Urinary bladder (tissue), 4 donors: Measurements from ENCODE around the gene PIP5K1B. TPM values are rescaled to one million over a fixed set of nuclear protein-coding genes. Genes with fewer than 3 reads are reported as not detected.

Source experiments
- DNase-seq: peaks from one replicate; pipeline ENCODE4 v3.0.0-alpha.2; 2015; ENCODE audit errors: extremely low spot score
- H3K27ac ChIP-seq: one replicate; pipeline ENCODE4 v1.5.1; 2013; ENCODE audit warnings: low read depth, mild to moderate bottlenecking, moderate library complexity
- H3K36me3 ChIP-seq: one replicate; pipeline ENCODE4 v1.6.1; 2013; ENCODE audit warnings: mild to moderate bottlenecking, moderate library complexity; ENCODE audit not compliant: insufficient read depth
- H3K4me1 ChIP-seq: one replicate; pipeline ENCODE4 v1.6.1; 2013; ENCODE audit warnings: mild to moderate bottlenecking, moderate library complexity; ENCODE audit not compliant: insufficient read depth
- H3K4me3 ChIP-seq: one replicate; pipeline ENCODE4 v1.5.1; 2013; ENCODE audit warnings: low read depth, low read length
- WGBS: extraction: QIAGEN DNeasy Blood & Tissue Kit; methylation state at CpG from one replicate; pipeline ENCODE4 v1.1.7; 2013; 5-methylcytosine and 5-hydroxymethylcytosine counted together
- polyA plus RNA-seq: library from polyadenylated mRNA; stranded (reverse); fragments of 200-250 nt; gene quantifications from one replicate; pipeline ENCODE4 v1.2.3, GENCODE V29; 2013
- total RNA-seq: library from RNA; depleted of rRNA; stranded (reverse); fragments of >200 nt; gene quantifications from one replicate; pipeline ENCODE4 v1.2.3, GENCODE V29; 2014
- donor health status: healthy with polysubstance abuse.
- donor health status: healthy.

The PIP5K1B gene
- total and polyA plus RNA-seq, 2 donors: 3.1 to 6.4 TPM

- 72% methylated on average over 11 of the region's 11 CpGs for WGBS
- Histone ChIP-seq H3K4me3 (no peak overlapping the region), H3K4me1 (no peaks in the 10 kb centered on the region), H3K36me3 (no peaks in the 10 kb centered on the region), H3K27ac (no peak overlapping the region)
- no peak for DNase-seq
Measured at GRCh38 chr9:68804911-68805889, 100.2 kb downstream of the PIP5K1B start.

GRCh38 chr9:68805890-68806517, 101.0 kb downstream of the PIP5K1B start:
- DNase-seq: no peak
- H3K4me1 ChIP-seq: no peaks in the 10 kb centered on the region
- H3K36me3 ChIP-seq: no peaks in the 10 kb centered on the region
- 63% methylated on average over 3 of the region's 3 CpGs for WGBS
- no peak overlapping the region for H3K4me3 ChIP-seq
- no peak overlapping the region for H3K27ac ChIP-seq

GRCh38 chr9:68808338-68808890, 103.4 kb downstream of the PIP5K1B start:
- Histone ChIP-seq H3K27ac (no peak overlapping the region), H3K4me1 (no peaks in the 10 kb centered on the region), H3K4me3 (no peak overlapping the region), H3K36me3 (no peaks in the 10 kb centered on the region)
- DNase-seq: no peak
- 73% methylated on average over 6 of the region's 6 CpGs for WGBS

GRCh38 chr9:68817079-68817875, 112.2 kb downstream of the PIP5K1B start:
- H3K4me3 ChIP-seq: no peak overlapping the region
- no peaks in the 10 kb centered on the region for H3K4me1 ChIP-seq
- no peak for DNase-seq
- WGBS: 61% methylated on average over 8 of the region's 8 CpGs
- no peaks in the 10 kb centered on the region for H3K36me3 ChIP-seq
- H3K27ac ChIP-seq: no peak overlapping the region

GRCh38 chr9:68819065-68819464, 114.0 kb downstream of the PIP5K1B start:
- no peak for DNase-seq
- Histone ChIP-seq H3K27ac (no peak overlapping the region), H3K36me3 (no peaks in the 10 kb centered on the region), H3K4me1 (no peaks in the 10 kb centered on the region), H3K4me3 (no peak overlapping the region)
- WGBS: 93% methylated on average over 2 of the region's 2 CpGs

- Histone ChIP-seq H3K4me3 (no peak overlapping the region), H3K27ac (no peak overlapping the region), H3K4me1 (no peaks in the 10 kb centered on the region), H3K36me3 (no peaks in the 10 kb centered on the region)
- 86% methylated on average over 2 of the region's 2 CpGs for WGBS
- DNase-seq: no peak
Measured at GRCh38 chr9:68821911-68822310, 116.9 kb downstream of the PIP5K1B start.

- H3K4me3 ChIP-seq: no peak overlapping the region
- H3K27ac ChIP-seq: no peak overlapping the region
- no peaks in the 10 kb centered on the region for H3K4me1 ChIP-seq
Measured at GRCh38 chr9:68822596-68823165, 117.6 kb downstream of the PIP5K1B start.

GRCh38 chr9:68825762-68826472, 120.9 kb downstream of the PIP5K1B start:
- Histone ChIP-seq H3K4me1 (no peaks in the 10 kb centered on the region), H3K27ac (no peak overlapping the region), H3K36me3 (no peaks in the 10 kb centered on the region), H3K4me3 (no peak overlapping the region)
- 54% methylated on average over 9 of the region's 9 CpGs for WGBS
- DNase-seq: no peak

More at GRCh38 chr9:68822596-68823165, 117.6 kb downstream of the PIP5K1B start:
- DNase-seq: no peak
- H3K36me3 ChIP-seq: no peaks in the 10 kb centered on the region
- WGBS: 43% methylated on average over 6 of the region's 6 CpGs

- Histone ChIP-seq H3K4me3 (no peak overlapping the region), H3K27ac (no peak overlapping the region), H3K4me1 (no peaks in the 10 kb centered on the region), H3K36me3 (no peaks in the 10 kb centered on the region)
- DNase-seq: no peak
- 89% methylated on average over 14 of the region's 14 CpGs for WGBS
Measured at GRCh38 chr9:68827837-68828744, 123.1 kb downstream of the PIP5K1B start.

- H3K4me1 ChIP-seq: no peaks in the 10 kb centered on the region
- H3K36me3 ChIP-seq: no peaks in the 10 kb centered on the region
- no peak for DNase-seq
- no peak overlapping the region for H3K27ac ChIP-seq
- no peak overlapping the region for H3K4me3 ChIP-seq
Measured at GRCh38 chr9:68832101-68832500, 127.1 kb downstream of the PIP5K1B start.

GRCh38 chr9:68832861-68833518, 128.0 kb downstream of the PIP5K1B start:
- Histone ChIP-seq H3K27ac (no peak overlapping the region), H3K4me3 (no peak overlapping the region), H3K4me1 (no peaks in the 10 kb centered on the region), H3K36me3 (no peaks in the 10 kb centered on the region)
- DNase-seq: no peak
- WGBS: 82% methylated on average over 7 of the region's 7 CpGs
